NCI-H748 (cell line): ENCODE results near the gene ARHGAP6.
"Not testable (repeated sequence)": the region's sequence is repeated elsewhere in the genome, so short reads cannot be mapped to it uniquely, and the experiment has no call there.

Experiments
- DNase-seq: peaks from one replicate; lab custom pipeline; 2025; ENCODE audit not compliant: unreplicated experiment; lab: John Stamatoyannopoulos, UW

ARHGAP6 gene

GRCh38 chrX:11647138-11647537 lies 18.6 kb downstream of the ARHGAP6 start:
- no peak for DNase-seq

GRCh38 chrX:11641349-11642065 lies 24.2 kb downstream of the ARHGAP6 start:
- no peak for DNase-seq

- no peak for DNase-seq
Observed at GRCh38 chrX:11640089-11640488, 25.6 kb downstream of the ARHGAP6 start.

GRCh38 chrX:11632732-11633131 lies 33.0 kb downstream of the ARHGAP6 start:
- no peak for DNase-seq

GRCh38 chrX:11629593-11630211 lies 36.0 kb downstream of the ARHGAP6 start:
- DNase-seq, result no peak

- DNase-seq, result no peak
Observed at GRCh38 chrX:11628399-11628798, 37.3 kb downstream of the ARHGAP6 start.

GRCh38 chrX:11626351-11626750 lies 39.4 kb downstream of the ARHGAP6 start:
- DNase-seq, result no peak

- no peak for DNase-seq
Observed at GRCh38 chrX:11619441-11619840, 46.3 kb downstream of the ARHGAP6 start.

GRCh38 chrX:11614253-11614652 lies 51.5 kb downstream of the ARHGAP6 start:
- not testable (repeated sequence) for DNase-seq

- DNase-seq, result no peak
Observed at GRCh38 chrX:11611965-11612364, 53.8 kb downstream of the ARHGAP6 start.

- DNase-seq, result no peak
Observed at GRCh38 chrX:11611161-11611560, 54.6 kb downstream of the ARHGAP6 start.

GRCh38 chrX:11609109-11609508 lies 56.6 kb downstream of the ARHGAP6 start:
- no peak for DNase-seq

- DNase-seq, result no peak
Observed at GRCh38 chrX:11606408-11606807, 59.3 kb downstream of the ARHGAP6 start.

- no peak for DNase-seq
Observed at GRCh38 chrX:11600578-11600977, 65.1 kb downstream of the ARHGAP6 start.

GRCh38 chrX:11597479-11597878 lies 68.2 kb downstream of the ARHGAP6 start:
- no peak for DNase-seq

GRCh38 chrX:11591723-11592346 lies 73.9 kb downstream of the ARHGAP6 start:
- DNase-seq, result no peak

- no peak for DNase-seq
Observed at GRCh38 chrX:11589641-11590040, 76.1 kb downstream of the ARHGAP6 start.

- no peak for DNase-seq
Observed at GRCh38 chrX:11588097-11588496, 77.6 kb downstream of the ARHGAP6 start.

- DNase-seq, result no peak
Observed at GRCh38 chrX:11585174-11585573, 80.5 kb downstream of the ARHGAP6 start.

- no peak for DNase-seq
Observed at GRCh38 chrX:11580789-11581188, 84.9 kb downstream of the ARHGAP6 start.

- DNase-seq, result peak; percentile 6
Observed at GRCh38 chrX:11579636-11580600, 85.8 kb downstream of the ARHGAP6 start.
